HG03196 (cell line): ENCODE measurements around the gene RHPN2.
"Not testable (repeated sequence)": the region's sequence is repeated elsewhere in the genome, so short reads cannot be mapped to it uniquely, and the experiment has no call there.

Experiments used
- ATAC-seq: cut with Tn5 transposase; IDR thresholded peaks from one replicate; pipeline ENCODE4 v1.9.1; 2021; ENCODE audit not compliant: unreplicated experiment

The RHPN2 gene

GRCh38 chr19:33032218-33032781, 32.4 kb downstream of the RHPN2 start:
- ATAC-seq, result no peak

GRCh38 chr19:33029746-33030303, 34.9 kb downstream of the RHPN2 start:
- ATAC-seq, result no peak

GRCh38 chr19:33026602-33027001, 38.1 kb downstream of the RHPN2 start:
- not testable (repeated sequence) for ATAC-seq

- not testable (repeated sequence) for ATAC-seq
These were observed 39.0 kb downstream of the RHPN2 start for GRCh38 chr19:33025468-33026238.

- ATAC-seq, result no peak
These were observed 40.3 kb downstream of the RHPN2 start for GRCh38 chr19:33024398-33024797.

- no peak for ATAC-seq
These were observed 42.1 kb downstream of the RHPN2 start for GRCh38 chr19:33022472-33023116.

GRCh38 chr19:33010891-33011290, 53.8 kb downstream of the RHPN2 start:
- ATAC-seq, result not testable (repeated sequence)

- ATAC-seq, result no peak
These were observed 56.0 kb downstream of the RHPN2 start for GRCh38 chr19:33008738-33009137.

GRCh38 chr19:33005440-33005839, 59.2 kb downstream of the RHPN2 start:
- no peak for ATAC-seq

- ATAC-seq, result not testable (repeated sequence)
These were observed 61.2 kb downstream of the RHPN2 start for GRCh38 chr19:33003424-33004024.

- ATAC-seq, result not testable (repeated sequence)
These were observed 62.4 kb downstream of the RHPN2 start for GRCh38 chr19:33002126-33002865.

GRCh38 chr19:33000910-33001309, 63.8 kb downstream of the RHPN2 start:
- no peak for ATAC-seq

GRCh38 chr19:33000510-33000909, 64.2 kb downstream of the RHPN2 start:
- no peak for ATAC-seq

- ATAC-seq, result no peak
These were observed 66.0 kb downstream of the RHPN2 start for GRCh38 chr19:32998722-32999121.

GRCh38 chr19:32997716-32998355, 66.9 kb downstream of the RHPN2 start:
- no peak for ATAC-seq

GRCh38 chr19:32997061-32997464, 67.6 kb downstream of the RHPN2 start:
- not testable (repeated sequence) for ATAC-seq

GRCh38 chr19:32995966-32996365, 68.7 kb downstream of the RHPN2 start:
- not testable (repeated sequence) for ATAC-seq

GRCh38 chr19:32988724-32989123, 76.0 kb downstream of the RHPN2 start:
- ATAC-seq, result no peak

GRCh38 chr19:32988254-32988653, 76.4 kb downstream of the RHPN2 start:
- not testable (repeated sequence) for ATAC-seq

GRCh38 chr19:32982488-32982887, 82.2 kb downstream of the RHPN2 start:
- ATAC-seq, result not testable (repeated sequence)
